GM13977 (cell line): ENCODE measurements around the gene MGAT5.

ENCODE experiments used
- DNase-seq: peaks from one replicate; pipeline ENCODE4 v3.0.0; 2012; ENCODE audit warnings: low spot score
- CTCF ChIP-seq: IDR thresholded peaks from 2 replicates; pipeline ENCODE4 v1.5.1; 2012; ENCODE audit warnings: mild to moderate bottlenecking, control low read depth; ENCODE audit not compliant: insufficient read depth; ENCODE audit errors: extremely low read depth, missing control alignments
- in situ Hi-C: fragments of 300-500 bp; cut with MboI; formaldehyde crosslinking; loops from one replicate; pipeline ENCODE4 v1.12.0; 2022; ENCODE audit warnings: low sequenced_read_pairs, low pct_unique_long_range_greater_than_20kb, mixed read lengths, inconsistent platforms; ENCODE audit not compliant: unreplicated experiment

The MGAT5 gene

GRCh38 chr2:134307334-134307733 is 53.5 kb downstream of the MGAT5 start:
- in situ Hi-C loops, result no loop called here
- DNase-seq, result no peak
- no peak for TF ChIP-seq CTCF

GRCh38 chr2:134308474-134309385 is 54.9 kb downstream of the MGAT5 start:
- in situ Hi-C loops, result no loop called here
- DNase-seq, result no peak
- no peak for TF ChIP-seq CTCF

GRCh38 chr2:134310107-134311079 is 56.5 kb downstream of the MGAT5 start:
- DNase-seq, result no peak
- no peak for TF ChIP-seq CTCF
- in situ Hi-C loops, result no loop called here

- no peak for DNase-seq
- in situ Hi-C loops, result no loop called here
- TF ChIP-seq CTCF, result no peak
These were observed 58.6 kb downstream of the MGAT5 start for GRCh38 chr2:134312482-134312881.

DNA sequence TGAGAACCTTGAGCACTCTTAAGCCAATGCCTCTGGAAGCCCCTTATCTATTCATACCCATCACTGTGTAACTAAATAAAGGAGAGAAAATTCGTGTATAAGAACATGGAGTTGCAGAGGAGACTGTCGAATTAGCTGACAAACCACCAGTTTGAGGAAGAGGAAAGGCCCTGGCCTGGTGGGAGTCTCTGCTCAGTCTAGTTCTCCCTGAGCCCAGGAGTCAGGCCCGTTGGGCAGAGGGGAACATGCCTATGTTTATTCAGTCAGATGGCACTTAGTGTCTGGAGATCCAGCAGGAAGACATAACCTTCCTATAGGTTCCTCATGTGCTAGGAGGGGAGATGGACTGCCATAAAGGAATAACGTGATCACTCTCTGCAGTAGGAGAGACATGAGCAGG is 60.3 kb downstream of the MGAT5 start:
- in situ Hi-C loops, result no loop called here
- DNase-seq, result no peak
- no peak for TF ChIP-seq CTCF

DNA sequence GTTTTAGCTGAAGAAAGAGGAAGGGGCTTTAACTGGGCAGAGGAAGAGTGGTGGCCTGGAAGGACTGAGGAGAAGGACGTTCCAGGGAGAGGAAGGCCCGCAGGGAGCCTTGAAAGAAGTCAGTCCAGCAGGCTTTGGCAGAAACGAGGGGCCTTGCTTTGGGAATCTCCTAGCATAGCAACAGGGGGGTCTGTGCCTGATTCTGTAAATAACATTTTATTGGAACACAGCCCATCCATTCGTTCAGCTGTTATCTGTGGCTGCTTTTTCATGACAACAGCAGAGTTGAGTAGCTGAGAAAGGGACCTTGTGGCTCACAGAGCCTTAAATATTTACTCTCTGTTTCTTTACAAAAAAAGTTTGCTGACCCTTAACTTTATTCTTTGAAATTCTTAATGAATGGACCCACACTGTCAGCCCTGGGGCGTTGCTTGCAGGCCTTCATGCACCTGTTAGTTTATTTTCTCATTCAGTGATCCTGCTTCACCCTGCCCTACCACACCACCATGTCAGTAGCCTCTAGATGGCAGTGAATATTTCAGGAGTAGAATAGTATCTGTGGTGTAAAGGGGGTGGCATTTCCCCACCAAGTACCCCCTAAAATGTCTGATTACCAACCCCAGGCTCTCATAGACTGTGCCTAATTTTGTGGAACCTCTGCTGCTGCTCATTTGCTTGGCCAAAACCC is 61.0 kb downstream of the MGAT5 start:
- no peak for TF ChIP-seq CTCF
- in situ Hi-C loops, result no loop called here
- DNase-seq, result no peak
